Heart left ventricle (tissue), 13 donors: ENCODE measurements around the gene CKS1B.

Experiments used
- CTCF ChIP-seq, 12 donors: fragments of 200-600 bp; sonication (generic) in 4 of 12; IDR thresholded peaks; one replicate each; pipeline versions ENCODE4 v1.5.0 to v1.8.0; 2018 to 2022; ENCODE audit warnings: antibody characterized with exemption in 12 of 12, mild to moderate bottlenecking in 5 of 12
- POLR2A ChIP-seq, 2 donors: fragments of 450-650 bp; IDR thresholded peaks; one replicate each; pipeline ENCODE4 v1.6.1; 2017; ENCODE audit warnings: antibody characterized with exemption in 2 of 2, mild to moderate bottlenecking in 2 of 2, moderate library complexity in 2 of 2
- donor health status: ischemic (EF 13 %, LVEDD 7.1; RV severe dilation, severe dysfunction).
- donor health status: DM: no; HTN: yes; CAD: no.
- donor health status: DM: no; HTN: no; CAD: no.
- donor health status: ischemic (EF 25% LVEDD 6.9; RV normal size, moderate dysfunction).
- donor health status: ischemic (EF 25% LVEDD 5.7; RV mildly dilated, moderate dysfunction).
- donor health status: ischemic (EF 35%, LVEDD 5.7; RV mildly dilated, moderate dysfunction).
- donor health status: nonischemic (EF 11% LVEDD 7.7; RV severe dilation, severe dysfunction).
- donor health status: DM: yes; HTN: yes; CAD: no.
- donor health status: PGD.
- donor health status: ischemic (EF 29% LVEDD 5.4; RV normal size, mild dysfunction).
- donor health status: nonischemic (EF 23%, LVEDD 6.1; RV moderate dilation, normal function).

GRCh38 chr1:155026154-155026553 is 51.7 kb downstream of the CKS1B start:
- TF ChIP-seq POLR2A (IDR thresholded peaks at IDR 0.05): no peak
- TF ChIP-seq CTCF (IDR thresholded peaks at IDR 0.05): no peak
